GM12878 (cell line): ENCODE data around the gene TMEM131L. TPM values are rescaled to one million over a fixed set of nuclear protein-coding genes. Genes with fewer than 3 reads are reported as not detected.

Experiments
- ATAC-seq: fragments of 200-7000 bp; cut with Tn5 transposase; 3 replicates; pipeline ENCODE4 v1.9.1; 2020; ENCODE audit warnings: mild to moderate bottlenecking, moderate library complexity
- BruUV-seq: library from RNA; stranded (reverse); fragments of 400-500 nt; replicated peaks from 2 replicates; lab custom pipeline; 2021; lab: Mats Ljungman, UMichigan
- CTCF ChIA-PET: fragments of 300-600 bp; sonication (Branson Sonifier 250); formaldehyde crosslinking; extraction: SDS; loops from one replicate; lab custom pipeline; 2021; ENCODE audit warnings: inconsistent platforms; lab: Yijun Ruan, JAX
- POLR2A ChIA-PET: fragments of 350-600 bp; formaldehyde crosslinking; extraction: SDS; loops from one replicate; lab custom pipeline; 2021; ENCODE audit warnings: inconsistent platforms; lab: Charles Lee
- RAD21 ChIA-PET: fragments of 300-600 bp; sonication (Branson Sonifier 250); formaldehyde crosslinking; loops from one replicate; lab custom pipeline; 2023; ENCODE audit warnings: antibody characterized with exemption; ENCODE audit not compliant: unreplicated experiment; lab: Charles Lee
- SMC1A ChIA-PET: fragments of 300-600 bp; sonication (Branson Sonifier 250); formaldehyde crosslinking; loops from one replicate; lab custom pipeline; 2023; ENCODE audit not compliant: unreplicated experiment, uncharacterized antibody; lab: Charles Lee
- DNase-seq: peaks from one replicate; pipeline ENCODE4 v3.0.0-alpha.2; 2011; ENCODE audit warnings: low read depth, low spot score
- FAIRE-seq: peaks from 3 replicates; lab custom pipeline; 2011; peaks lifted over from hg19 to GRCh38; lab: Jason Lieb, UNC
- H2AFZ ChIP-seq: 2 replicates; pipeline ENCODE4 v1.6.0; 2011; ENCODE audit warnings: low read depth, low read length, control low read depth; ENCODE audit not compliant: control insufficient read depth
- H3K27ac ChIP-seq: 2 replicates; pipeline ENCODE4 v1.5.1; 2011; ENCODE audit warnings: control low read depth; ENCODE audit not compliant: control insufficient read depth, insufficient read depth
- H3K27me3 ChIP-seq, 2 experiments: replicated peaks in 1 of 2; 2 replicates each; pipeline versions ENCODE4 v1.6.0 to v1.6.1; 2011; ENCODE audit warnings: low read length in 1 of 2; ENCODE audit not compliant: control insufficient read depth in 2 of 2, insufficient read depth in 2 of 2
- H3K36me3 ChIP-seq, 2 experiments: 2 replicates each; pipeline ENCODE4 v1.5.1; 2011; ENCODE audit warnings: low read length in 1 of 2; ENCODE audit not compliant: control insufficient read depth in 2 of 2, insufficient read depth in 2 of 2
- H3K4me1 ChIP-seq: 2 replicates; pipeline ENCODE4 v1.6.1; 2011; ENCODE audit warnings: mild to moderate bottlenecking, low read length, moderate library complexity, mixed read lengths; ENCODE audit not compliant: control insufficient read depth, insufficient read depth
- H3K4me2 ChIP-seq: 2 replicates; pipeline ENCODE4 v1.6.0; 2011; ENCODE audit warnings: control low read depth; ENCODE audit not compliant: control insufficient read depth, insufficient read depth
- H3K4me3 ChIP-seq: fragments of 200-600 bp; sonication (generic); 2 replicates; pipeline ENCODE4 v1.5.1; 2016
- H3K79me2 ChIP-seq: 2 replicates; pipeline ENCODE4 v1.6.0; 2011; ENCODE audit warnings: low read length; ENCODE audit not compliant: control insufficient read depth, insufficient read depth
- H3K9ac ChIP-seq: 2 replicates; pipeline ENCODE4 v1.8.0; 2011; ENCODE audit warnings: low read length, control low read depth, mixed read lengths; ENCODE audit not compliant: control insufficient read depth, insufficient read depth
- H3K9me3 ChIP-seq: replicated peaks from 3 replicates; pipeline ENCODE4 v1.5.1; 2011; ENCODE audit warnings: mild to moderate bottlenecking, low read length; ENCODE audit not compliant: control insufficient read depth, insufficient read depth
- H4K20me1 ChIP-seq: 2 replicates; pipeline ENCODE4 v1.6.0; 2011; ENCODE audit not compliant: control insufficient read depth, insufficient read depth
- BCL11A ChIP-seq: IDR thresholded peaks from 2 replicates; pipeline ENCODE4 v1.6.1; 2011; ENCODE audit warnings: low read depth, low read length
- RUNX3 ChIP-seq: IDR thresholded peaks from 2 replicates; pipeline ENCODE4 v1.6.1; 2012; ENCODE audit warnings: low read length, inconsistent platforms
- ZNF687 ChIP-seq: fragments of 450-650 bp; IDR thresholded peaks from 2 replicates; pipeline ENCODE4 v1.6.1; 2017; ENCODE audit warnings: mild to moderate bottlenecking, moderate library complexity
- WGBS: methylation state at CpG from one replicate; pipeline ENCODE4 v1.1.6; 2016; ENCODE audit warnings: low lambda C conversion rate; ENCODE audit not compliant: insufficient replicate concordance, insufficient coverage; ENCODE audit errors: missing lambda C conversion rate; 5-methylcytosine and 5-hydroxymethylcytosine counted together
- in situ Hi-C: fragments of 300-500 bp; cut with MboI; formaldehyde crosslinking; loops from 9 replicates; pipeline ENCODE4 v1.14.3; 2018; ENCODE audit warnings: mixed read lengths
- intact Hi-C: fragments of 100-400 bp; cut with micrococcal nuclease; formaldehyde crosslinking; loops from one replicate; pipeline ENCODE4 v1.14.2; 2022; ENCODE audit not compliant: unreplicated experiment
- polyA plus RNA-seq, 11 experiments: library from polyadenylated mRNA; depleted of rRNA in 4 of 11; unstranded in 6 of 11; stranded (reverse) in 5 of 11; fragments of >200 nt; fragmentation: Nextera tagmentation in 4 of 11; fragmentation: Illumina TruSeq in 1 of 11; extraction: Ambion mirVana in 4 of 11; extraction: Trizol in 1 of 11; gene quantifications; 1 replicate in 1 of 11; 2 replicates in 10 of 11; pipeline versions ENCODE4 v1.2.1 to v1.2.3, GENCODE V29; 2011 to 2016; ENCODE audit warnings: inconsistent platforms in 2 of 11, missing spikeins in 2 of 11, low read depth in 1 of 11
- total RNA-seq, 4 experiments: library from RNA; depleted of rRNA in 3 of 4; stranded (reverse); fragments of >200 nt in 3 of 4; fragmentation: Illumina TruSeq in 1 of 4; extraction: Trizol in 1 of 4; gene quantifications; 2 replicates each; pipeline versions ENCODE4 v1.2.1 to v1.2.3, GENCODE V29; 2013 to 2021

The TMEM131L gene
- total and polyA plus RNA-seq, 10 of the 15 experiments (the other 5 are each of a cell fraction or from before 2014, with no cell fraction given), result 8.5 to 101 (median 74.4) TPM

GRCh38 chr4:153641532-153641931, 175.4 kb downstream of the TMEM131L start:
- Histone ChIP-seq H4K20me1 (no peaks in the 10 kb centered on the region), H3K4me1 (peaks cover 6% of the 10 kb centered on the region; the same call in 1 of the 2 replicates), H3K4me2 (no peak overlapping the region), H3K27me3 (no peaks in the 10 kb centered on the region), H3K27ac (no peak overlapping the region), H3K79me2 (no peaks in the 10 kb centered on the region), H2AFZ (no peak overlapping the region), H3K9ac (no peak overlapping the region), H3K4me3 (no peak overlapping the region), H3K36me3 (peaks cover 5% of the 10 kb centered on the region in 2 experiments; a peak in 3 of 4 replicates), H3K9me3 (no peaks in the 10 kb centered on the region; the same call in 2 of the 3 replicates)
- CTCF ChIA-PET, result interaction anchor here (0.9 to 4.6 kb wide), 2 partner anchors 197 to 299 kb away, joined by 3 to 142 read pairs; partner anchors contain the start of gene MND1
- POLR2A ChIA-PET, result interaction anchor here (0.7 kb wide), 1 partner anchor 499 kb away, joined by 3 read pairs; no protein-coding TSS in a partner anchor
- intact Hi-C loops (loop anchor here (5.0 kb wide), 1 partner anchor 154 kb away; no protein-coding TSS in a partner anchor), in situ Hi-C loops (loop anchor here (10.0 kb wide), 1 partner anchor 497 kb away; no protein-coding TSS in a partner anchor)
- no TSS peak for BruUV-seq
- TF ChIP-seq BCL11A (no peak), RUNX3 (peak; percentile 37), ZNF687 (0 out of 2 replicates have a peak, but pooled peaks have one; percentile 28)
- RAD21 ChIA-PET, result interaction anchor here (0.7 to 7.1 kb wide), 2 partner anchors 296 to 511 kb away, joined by 3 to 77 read pairs; partner anchors contain the start of gene MND1
- FAIRE-seq (no peak), DNase-seq (no peak), ATAC-seq (peak; percentile 30)
- SMC1A ChIA-PET, result interaction anchor here (5.0 kb wide), 1 partner anchor 298 kb away, joined by 97 read pairs; the partner anchor contains the start of gene MND1
- 67% methylated on average over 7 of the region's 7 CpGs for WGBS
